HG03575 (cell line): ENCODE measurements around the gene ZNF319.

Source experiments
- ATAC-seq: cut with Tn5 transposase; IDR thresholded peaks from one replicate; pipeline ENCODE4 v1.9.1; 2021; ENCODE audit not compliant: unreplicated experiment, insufficient number of reproducible peaks, low FRiP score; ENCODE audit errors: extremely low read depth

ZNF319 gene

GRCh38 chr16:58038219-58038641, 37.8 kb upstream of the ZNF319 start:
- no peak for ATAC-seq

- ATAC-seq = no peak
Observed at GRCh38 chr16:58037365-58038057, 37.0 kb upstream of the ZNF319 start.

- ATAC-seq = no peak
Observed at GRCh38 chr16:58036943-58037342, 36.5 kb upstream of the ZNF319 start.

- no peak for ATAC-seq
Observed at GRCh38 chr16:58035356-58036170, 35.1 kb upstream of the ZNF319 start.

- ATAC-seq = no peak
Observed at GRCh38 chr16:58034774-58035173, 34.3 kb upstream of the ZNF319 start.

- ATAC-seq = no peak
Observed at GRCh38 chr16:58034128-58034685, 33.7 kb upstream of the ZNF319 start.

GRCh38 chr16:58032710-58033293, 32.3 kb upstream of the ZNF319 start:
- ATAC-seq = no peak

- no peak for ATAC-seq
Observed at GRCh38 chr16:58031016-58031800, 30.7 kb upstream of the ZNF319 start.

GRCh38 chr16:58030136-58030840, 29.8 kb upstream of the ZNF319 start:
- ATAC-seq = no peak

- ATAC-seq = no peak
Observed at GRCh38 chr16:58029410-58029809, 28.9 kb upstream of the ZNF319 start.

GRCh38 chr16:58028541-58029070, 28.1 kb upstream of the ZNF319 start:
- no peak for ATAC-seq

GRCh38 chr16:58027916-58028455, 27.5 kb upstream of the ZNF319 start:
- no peak for ATAC-seq

GRCh38 chr16:58027161-58027915, 26.9 kb upstream of the ZNF319 start:
- no peak for ATAC-seq

- ATAC-seq = no peak
Observed at GRCh38 chr16:58026705-58027160, 26.3 kb upstream of the ZNF319 start.

- ATAC-seq = no peak
Observed at GRCh38 chr16:58026139-58026704, 25.8 kb upstream of the ZNF319 start.

GRCh38 chr16:58025351-58026138, 25.1 kb upstream of the ZNF319 start, which contains the start of gene MMP15:
TSS of gene MMP15 (plus strand) at chr16:58025754. CDS start at chr16:58026351, 597 bp downstream.
- ATAC-seq = no peak
